Measurements from ENCODE around the gene HBE1. TPM values are rescaled to one million over a fixed set of nuclear protein-coding genes. Genes with fewer than 3 reads are reported as not detected.

HBE1 gene
- total and polyA plus RNA-seq, 4 donors, result 2.1 to 14.6 TPM; not detected in 2

DNA sequence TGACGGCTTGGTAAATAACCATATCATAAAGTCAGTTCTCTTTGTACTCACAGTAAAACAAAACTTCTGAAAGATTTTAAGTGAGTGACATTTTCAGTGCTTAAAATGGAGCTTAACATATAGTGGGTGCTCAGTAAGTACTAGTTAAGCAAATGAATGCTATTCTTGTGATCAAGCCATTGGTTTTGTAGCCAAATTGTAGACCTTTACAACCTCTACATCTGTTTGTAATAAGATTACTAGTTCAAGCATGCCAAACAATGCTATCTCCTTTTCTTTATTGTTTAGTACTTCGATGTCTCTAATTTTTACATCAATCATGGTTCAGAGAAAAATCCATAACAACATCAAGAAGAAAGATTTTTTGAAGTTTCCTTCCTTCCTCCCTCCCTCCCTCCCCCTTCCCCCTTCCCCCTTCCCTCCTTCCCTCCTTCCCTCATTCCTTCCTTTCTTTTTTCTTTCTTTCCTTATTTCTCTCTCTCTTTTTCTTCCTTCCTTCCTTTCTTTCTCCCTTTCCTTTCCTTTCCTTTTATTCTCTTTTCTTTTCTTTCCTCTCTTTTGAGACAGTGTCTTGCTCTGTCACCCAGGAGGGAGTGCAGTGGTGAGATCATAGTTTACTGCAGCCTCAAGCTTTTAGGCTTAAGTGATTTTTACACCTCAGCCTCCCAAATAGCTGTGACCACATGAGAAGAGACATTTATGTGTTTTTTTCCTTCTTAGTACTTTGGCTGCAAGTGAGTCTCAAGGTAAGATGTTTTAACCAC is 37.7 kb upstream of the HBE1 start:
- no peak for DNase-seq
- no peak overlapping the region for H3K4me3 ChIP-seq
- H3K27me3 ChIP-seq (ENCODE audit: control insufficient read depth in 3 of 3, insufficient read depth in 3 of 3, low read length in 2 of 3), result no peaks in the 10 kb centered on the region
- ATAC-seq (ENCODE audit: insufficient read depth, low FRiP score), result no peak
- no peak overlapping the region for H3K27ac ChIP-seq (ENCODE audit: low read depth in 1 of 2, low read length in 1 of 2)
- TF ChIP-seq, protein P1, sequence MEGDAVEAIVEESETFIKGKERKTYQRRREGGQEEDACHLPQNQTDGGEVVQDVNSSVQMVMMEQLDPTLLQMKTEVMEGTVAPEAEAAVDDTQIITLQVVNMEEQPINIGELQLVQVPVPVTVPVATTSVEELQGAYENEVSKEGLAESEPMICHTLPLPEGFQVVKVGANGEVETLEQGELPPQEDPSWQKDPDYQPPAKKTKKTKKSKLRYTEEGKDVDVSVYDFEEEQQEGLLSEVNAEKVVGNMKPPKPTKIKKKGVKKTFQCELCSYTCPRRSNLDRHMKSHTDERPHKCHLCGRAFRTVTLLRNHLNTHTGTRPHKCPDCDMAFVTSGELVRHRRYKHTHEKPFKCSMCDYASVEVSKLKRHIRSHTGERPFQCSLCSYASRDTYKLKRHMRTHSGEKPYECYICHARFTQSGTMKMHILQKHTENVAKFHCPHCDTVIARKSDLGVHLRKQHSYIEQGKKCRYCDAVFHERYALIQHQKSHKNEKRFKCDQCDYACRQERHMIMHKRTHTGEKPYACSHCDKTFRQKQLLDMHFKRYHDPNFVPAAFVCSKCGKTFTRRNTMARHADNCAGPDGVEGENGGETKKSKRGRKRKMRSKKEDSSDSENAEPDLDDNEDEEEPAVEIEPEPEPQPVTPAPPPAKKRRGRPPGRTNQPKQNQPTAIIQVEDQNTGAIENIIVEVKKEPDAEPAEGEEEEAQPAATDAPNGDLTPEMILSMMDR (IDR thresholded peaks at IDR 0.05; ENCODE audit: control extremely low read depth, extremely low read depth), result no peak
- no peaks in the 10 kb centered on the region for H3K36me3 ChIP-seq (ENCODE audit: control insufficient read depth in 4 of 4, insufficient read depth in 4 of 4, low read length in 4 of 4)
- H3K4me1 ChIP-seq (ENCODE audit: control insufficient read depth in 5 of 5, insufficient read depth in 5 of 5, low read length in 5 of 5), result no peaks in the 10 kb centered on the region
- no peaks in the 10 kb centered on the region for H3K9me3 ChIP-seq (ENCODE audit: control insufficient read depth in 4 of 4, insufficient read depth in 3 of 4, low read length in 3 of 4)
- no peak overlapping the region for H3K9ac ChIP-seq (ENCODE audit: insufficient read depth in 1 of 2, low read length in 2 of 2)
- WGBS, 2 donors, result 75 to 83% methylated on average over 2 of the region's 2 CpGs

DNA sequence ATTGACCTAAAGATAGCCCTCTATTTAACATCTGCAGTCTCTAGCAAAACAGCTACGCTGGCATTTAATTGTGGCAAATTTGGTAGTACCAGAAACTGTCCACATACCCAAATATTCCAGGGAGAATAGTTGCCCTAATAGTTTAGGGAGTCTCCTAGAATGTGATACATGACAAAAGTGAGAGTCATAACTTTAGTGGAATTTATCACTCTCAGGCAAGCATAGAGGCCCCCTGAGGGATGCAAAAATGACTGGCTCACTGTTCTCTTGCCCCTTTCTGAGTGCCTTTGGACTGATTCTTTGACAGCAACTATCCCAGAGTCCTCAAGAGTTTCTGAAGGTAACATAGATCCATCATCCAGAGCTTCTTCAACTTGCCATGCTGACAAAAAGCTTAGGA is 34.3 kb upstream of the HBE1 start:
- Histone ChIP-seq H3K27me3 (ENCODE audit: control insufficient read depth in 3 of 3, insufficient read depth in 3 of 3, low read length in 2 of 3) (no peaks in the 10 kb centered on the region), H3K9me3 (ENCODE audit: control insufficient read depth in 4 of 4, insufficient read depth in 3 of 4, low read length in 3 of 4) (no peaks in the 10 kb centered on the region), H3K4me1 (ENCODE audit: control insufficient read depth in 5 of 5, insufficient read depth in 5 of 5, low read length in 5 of 5) (no peaks in the 10 kb centered on the region), H3K36me3 (ENCODE audit: control insufficient read depth in 4 of 4, insufficient read depth in 4 of 4, low read length in 4 of 4) (peaks cover 0 to 1% (median 0%) of the 10 kb centered on the region in 4 donors), H3K4me3 (no peak overlapping the region), H3K27ac (ENCODE audit: low read depth in 1 of 2, low read length in 1 of 2) (no peak overlapping the region), H3K9ac (ENCODE audit: insufficient read depth in 1 of 2, low read length in 2 of 2) (no peak overlapping the region)
- DNase-seq (no peak), ATAC-seq (ENCODE audit: insufficient read depth, low FRiP score) (no peak)
- TF ChIP-seq, protein P1 (IDR thresholded peaks at IDR 0.05; ENCODE audit: control extremely low read depth, extremely low read depth), result no peak
- WGBS, 2 donors, result 41 to 92% methylated on average over 1 of the region's 1 CpG

DNA sequence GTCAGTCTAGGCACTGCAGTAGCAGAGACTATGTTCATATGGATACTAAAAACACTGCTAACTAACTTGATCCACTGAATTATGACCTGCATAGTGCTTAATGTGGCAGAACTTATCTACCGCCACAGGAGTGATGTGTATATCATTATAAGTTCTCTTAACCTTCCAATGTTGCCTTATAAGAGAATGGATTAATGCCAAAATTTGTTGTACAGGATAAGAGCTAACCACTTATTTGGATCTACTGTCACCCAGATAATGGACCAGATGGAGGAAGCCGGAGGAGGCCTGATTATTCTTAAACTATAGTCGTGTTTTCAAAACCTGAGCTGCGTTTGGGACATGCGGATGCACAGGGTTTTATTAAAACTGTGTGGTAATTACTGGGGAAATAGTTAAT is 33.9 kb upstream of the HBE1 start:
- Histone ChIP-seq H3K36me3 (ENCODE audit: control insufficient read depth in 4 of 4, insufficient read depth in 4 of 4, low read length in 4 of 4) (peaks cover 0 to 1% (median 0%) of the 10 kb centered on the region in 4 donors), H3K27me3 (ENCODE audit: control insufficient read depth in 3 of 3, insufficient read depth in 3 of 3, low read length in 2 of 3) (no peaks in the 10 kb centered on the region), H3K9me3 (ENCODE audit: control insufficient read depth in 4 of 4, insufficient read depth in 3 of 4, low read length in 3 of 4) (no peaks in the 10 kb centered on the region), H3K9ac (ENCODE audit: insufficient read depth in 1 of 2, low read length in 2 of 2) (no peak overlapping the region), H3K27ac (ENCODE audit: low read depth in 1 of 2, low read length in 1 of 2) (no peak overlapping the region), H3K4me1 (ENCODE audit: control insufficient read depth in 5 of 5, insufficient read depth in 5 of 5, low read length in 5 of 5) (no peaks in the 10 kb centered on the region), H3K4me3 (no peak overlapping the region)
- 71 to 89% methylated on average over 5 of the region's 5 CpGs for WGBS, 2 donors
- ATAC-seq (ENCODE audit: insufficient read depth, low FRiP score) (no peak), DNase-seq (no peak)
- TF ChIP-seq, protein P1 (IDR thresholded peaks at IDR 0.05; ENCODE audit: control extremely low read depth, extremely low read depth), result no peak

All from lung (tissue), 12 donors.